Loucy (cell line): ENCODE measurements around the gene TSHR.
"Not testable (repeated sequence)": the region's sequence is repeated elsewhere in the genome, so short reads cannot be mapped to it uniquely, and the experiment has no call there.

Experiments used
- H2AFZ ChIP-seq: fragments of 200-600 bp; sonication (generic); 2 replicates; pipeline ENCODE4 v1.6.0; 2016; ENCODE audit warnings: antibody characterized with exemption, mild to moderate bottlenecking, low read length, moderate library complexity
- H3F3A ChIP-seq: fragments of 200-600 bp; 2 replicates; pipeline ENCODE4 v1.6.0; 2016; ENCODE audit warnings: antibody characterized with exemption, low read depth, mild to moderate bottlenecking
- H3K27me3 ChIP-seq: fragments of 200-600 bp; sonication (generic); 2 replicates; pipeline ENCODE4 v1.6.1; 2014; ENCODE audit warnings: low read length, mild to moderate bottlenecking; ENCODE audit not compliant: insufficient read depth, poor library complexity, severe bottlenecking
- H3K36me3 ChIP-seq: fragments of 200-600 bp; sonication (generic); 2 replicates; pipeline ENCODE4 v1.6.1; 2016; ENCODE audit warnings: low read length; ENCODE audit not compliant: insufficient read depth
- H3K4me1 ChIP-seq: fragments of 200-600 bp; sonication (generic); 2 replicates; pipeline ENCODE4 v1.5.1; 2014; ENCODE audit warnings: low read length, mild to moderate bottlenecking; ENCODE audit not compliant: insufficient read depth, poor library complexity, severe bottlenecking
- H3K4me2 ChIP-seq: fragments of 200-600 bp; sonication (generic); 2 replicates; pipeline ENCODE4 v1.6.0; 2014; ENCODE audit warnings: antibody characterized with exemption, low read length, low read depth, mild to moderate bottlenecking; ENCODE audit not compliant: poor library complexity, severe bottlenecking
- H3K4me3 ChIP-seq: fragments of 200-600 bp; sonication (generic); 2 replicates; pipeline ENCODE4 v1.5.1; 2014; ENCODE audit warnings: low read length, mild to moderate bottlenecking, mixed read lengths; ENCODE audit not compliant: poor library complexity, severe bottlenecking
- H3K79me2 ChIP-seq: fragments of 200-600 bp; sonication (generic); 2 replicates; pipeline ENCODE4 v1.6.1; 2014; ENCODE audit warnings: low read length; ENCODE audit not compliant: insufficient read depth
- H3K9ac ChIP-seq: fragments of 200-600 bp; sonication (generic); 2 replicates; pipeline ENCODE4 v1.6.0; 2014; ENCODE audit warnings: mild to moderate bottlenecking, low read depth, low read length, moderate library complexity; ENCODE audit not compliant: poor library complexity, severe bottlenecking
- H3K9me2 ChIP-seq: fragments of 200-600 bp; sonication (generic); replicated peaks from 2 replicates; pipeline ENCODE4 v1.6.1; 2016; ENCODE audit warnings: low read depth, low read length, mixed read lengths
- H3K9me3 ChIP-seq: fragments of 200-600 bp; sonication (generic); 2 replicates; pipeline ENCODE4 v1.6.1; 2014; ENCODE audit warnings: mild to moderate bottlenecking, antibody characterized with exemption, low read length, low read depth; ENCODE audit not compliant: insufficient read depth
- H4K20me1 ChIP-seq: fragments of 200-600 bp; sonication (generic); 2 replicates; pipeline ENCODE4 v1.6.0; 2014; ENCODE audit warnings: antibody characterized with exemption, low read length, mild to moderate bottlenecking; ENCODE audit not compliant: insufficient read depth, poor library complexity, severe bottlenecking
- EZH2phosphoT487 ChIP-seq: fragments of 200-600 bp; IDR thresholded peaks from 2 replicates; pipeline ENCODE4 v1.6.1; 2018; ENCODE audit warnings: antibody characterized with exemption, mild to moderate bottlenecking, moderate library complexity, borderline replicate concordance
- TF ChIP-seq, protein P1 (sequence below): fragments of 200-600 bp; sonication (generic); conservative IDR thresholded peaks from 2 replicates; pipeline ENCODE4 v1.5.1; 2014; ENCODE audit warnings: mild to moderate bottlenecking, antibody characterized with exemption, low read length

Gene TSHR

DNA sequence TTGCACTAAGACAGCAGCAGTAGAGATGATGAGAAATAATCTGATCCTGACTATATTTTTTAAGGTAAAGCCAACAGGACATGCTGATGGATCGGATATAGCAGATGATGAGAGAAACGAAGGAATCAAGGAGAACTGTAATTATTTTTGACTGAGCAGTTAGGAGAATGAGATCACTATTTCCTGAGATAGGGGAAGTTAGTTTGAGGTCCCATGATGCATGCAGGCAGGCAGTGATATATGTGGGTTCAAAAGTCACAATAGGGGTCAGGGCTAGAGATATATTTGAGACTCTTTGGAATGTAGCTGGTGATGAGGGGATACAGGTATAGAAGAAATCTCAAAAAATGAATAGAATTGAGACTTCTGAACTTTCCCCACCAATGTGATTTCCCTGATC lies 157.8 kb downstream of the TSHR start:
- no peaks in the 10 kb centered on the region for H3K27me3 ChIP-seq
- H3K4me2 ChIP-seq, result no peak overlapping the region
- no peak overlapping the region for H3K9ac ChIP-seq
- H3K4me1 ChIP-seq, result no peaks in the 10 kb centered on the region
- TF ChIP-seq, protein P1, sequence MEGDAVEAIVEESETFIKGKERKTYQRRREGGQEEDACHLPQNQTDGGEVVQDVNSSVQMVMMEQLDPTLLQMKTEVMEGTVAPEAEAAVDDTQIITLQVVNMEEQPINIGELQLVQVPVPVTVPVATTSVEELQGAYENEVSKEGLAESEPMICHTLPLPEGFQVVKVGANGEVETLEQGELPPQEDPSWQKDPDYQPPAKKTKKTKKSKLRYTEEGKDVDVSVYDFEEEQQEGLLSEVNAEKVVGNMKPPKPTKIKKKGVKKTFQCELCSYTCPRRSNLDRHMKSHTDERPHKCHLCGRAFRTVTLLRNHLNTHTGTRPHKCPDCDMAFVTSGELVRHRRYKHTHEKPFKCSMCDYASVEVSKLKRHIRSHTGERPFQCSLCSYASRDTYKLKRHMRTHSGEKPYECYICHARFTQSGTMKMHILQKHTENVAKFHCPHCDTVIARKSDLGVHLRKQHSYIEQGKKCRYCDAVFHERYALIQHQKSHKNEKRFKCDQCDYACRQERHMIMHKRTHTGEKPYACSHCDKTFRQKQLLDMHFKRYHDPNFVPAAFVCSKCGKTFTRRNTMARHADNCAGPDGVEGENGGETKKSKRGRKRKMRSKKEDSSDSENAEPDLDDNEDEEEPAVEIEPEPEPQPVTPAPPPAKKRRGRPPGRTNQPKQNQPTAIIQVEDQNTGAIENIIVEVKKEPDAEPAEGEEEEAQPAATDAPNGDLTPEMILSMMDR, result no peak
- TF ChIP-seq EZH2phosphoT487, result no peak
- H3K36me3 ChIP-seq, result no peaks in the 10 kb centered on the region
- H3K9me2 ChIP-seq, result no peaks in the 10 kb centered on the region
- H3K4me3 ChIP-seq, result no peak overlapping the region
- H3K9me3 ChIP-seq, result no peaks in the 10 kb centered on the region
- no peak overlapping the region for H2AFZ ChIP-seq
- H3K79me2 ChIP-seq, result no peaks in the 10 kb centered on the region
- H4K20me1 ChIP-seq, result no peaks in the 10 kb centered on the region
- no peaks in the 10 kb centered on the region for H3F3A ChIP-seq

DNA sequence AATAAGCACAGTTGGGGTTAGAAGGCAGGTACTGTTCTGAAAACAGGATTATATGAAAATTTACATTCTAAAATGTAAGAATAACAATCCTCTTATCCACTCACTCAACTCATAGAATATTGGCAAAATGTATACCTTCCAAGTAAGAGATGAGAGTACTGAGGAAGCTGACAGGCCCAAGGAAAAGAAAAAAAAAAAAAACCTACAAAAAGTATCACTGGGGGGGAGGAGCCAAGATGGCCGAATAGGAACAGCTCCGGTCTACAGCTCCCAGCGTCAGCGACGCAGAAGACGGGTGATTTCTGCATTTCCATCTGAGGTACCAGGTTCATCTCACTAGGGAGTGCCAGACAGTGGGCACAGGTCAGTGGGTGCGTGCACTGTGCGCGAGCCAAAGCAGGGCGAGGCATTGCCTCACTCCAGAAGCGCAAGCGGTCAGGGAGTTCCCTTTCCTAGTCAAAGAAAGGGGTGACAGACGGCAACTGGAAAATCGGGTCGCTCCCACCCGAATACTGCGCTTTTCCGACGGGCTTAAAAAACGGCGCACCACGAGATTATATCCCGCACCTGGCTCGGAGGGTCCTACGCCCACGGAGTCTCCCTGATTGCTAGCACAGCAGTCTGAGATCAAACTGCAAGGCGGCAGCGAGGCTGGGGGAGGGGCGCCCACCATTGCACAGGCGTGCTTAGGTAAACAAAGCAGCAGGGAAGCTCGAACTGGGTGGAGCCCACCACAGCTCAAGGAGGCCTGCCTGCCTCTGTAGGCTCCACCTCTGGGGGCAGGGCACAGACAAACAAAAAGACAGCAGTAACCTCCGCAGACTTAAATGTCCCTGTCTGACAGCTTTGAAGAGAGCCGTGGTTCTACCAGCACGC lies 158.8 kb downstream of the TSHR start:
- H3K79me2 ChIP-seq, H3K9me2 ChIP-seq, H3K4me3 ChIP-seq, H3K9ac ChIP-seq, H3K4me1 ChIP-seq, H3K36me3 ChIP-seq, H3K4me2 ChIP-seq, H3F3A ChIP-seq, H2AFZ ChIP-seq, H3K9me3 ChIP-seq, H4K20me1 ChIP-seq, H3K27me3 ChIP-seq: not testable (repeated sequence)

DNA sequence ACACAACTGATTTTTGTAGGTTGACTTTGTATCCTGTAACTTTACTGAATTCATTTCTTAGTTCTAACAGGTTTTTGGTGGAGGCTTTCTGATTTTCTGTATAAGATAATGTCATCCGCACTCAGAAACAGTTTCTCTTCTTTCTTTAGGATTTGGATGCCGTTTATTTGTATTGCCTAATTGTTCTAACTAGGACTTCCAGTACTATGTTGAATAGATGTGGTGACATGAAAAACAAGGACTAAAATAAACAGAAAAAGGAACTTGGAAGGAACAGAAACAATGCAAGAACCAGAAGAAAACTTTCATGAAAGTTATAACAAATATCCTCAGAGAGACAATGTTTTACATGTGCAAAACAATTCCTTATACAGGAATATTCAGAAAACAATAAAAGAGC lies 165.1 kb downstream of the TSHR start:
- H3K79me2 ChIP-seq, result no peaks in the 10 kb centered on the region
- H3K4me3 ChIP-seq, result no peak overlapping the region
- no peak overlapping the region for H3K4me2 ChIP-seq
- H3K9me3 ChIP-seq, result no peaks in the 10 kb centered on the region
- TF ChIP-seq EZH2phosphoT487, result no peak
- TF ChIP-seq, protein P1, result no peak
- H3K4me1 ChIP-seq, result no peaks in the 10 kb centered on the region
- H4K20me1 ChIP-seq, result no peaks in the 10 kb centered on the region
- no peaks in the 10 kb centered on the region for H3K9me2 ChIP-seq
- H3K9ac ChIP-seq, result no peak overlapping the region
- no peaks in the 10 kb centered on the region for H3K36me3 ChIP-seq
- H2AFZ ChIP-seq, result no peak overlapping the region
- H3K27me3 ChIP-seq, result no peaks in the 10 kb centered on the region
- H3F3A ChIP-seq, result no peaks in the 10 kb centered on the region

DNA sequence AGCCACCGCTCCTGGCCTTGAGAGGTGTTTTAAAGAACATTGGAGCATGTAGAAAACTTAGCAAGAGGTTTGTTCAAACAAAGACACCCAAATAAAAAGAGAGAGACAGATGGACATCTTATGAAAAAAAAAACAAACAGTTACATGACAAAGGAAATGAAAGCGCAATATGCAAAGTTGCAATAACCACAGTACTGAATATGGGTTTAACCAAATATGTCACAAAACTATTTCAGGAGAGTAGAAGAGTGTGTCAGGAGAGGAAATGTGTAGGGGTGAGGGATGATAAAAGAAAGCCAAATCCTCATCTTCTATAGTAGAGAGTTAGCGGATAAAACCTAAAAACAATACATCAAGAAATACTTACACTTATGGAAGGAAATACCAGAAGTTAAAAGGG lies 166.9 kb downstream of the TSHR start:
- Histone ChIP-seq H3K4me1 (no peaks in the 10 kb centered on the region), H2AFZ (no peak overlapping the region), H3K9me3 (no peaks in the 10 kb centered on the region), H3K36me3 (no peaks in the 10 kb centered on the region), H3K9me2 (no peaks in the 10 kb centered on the region), H4K20me1 (no peaks in the 10 kb centered on the region), H3K9ac (no peak overlapping the region), H3K4me2 (no peak overlapping the region), H3F3A (no peaks in the 10 kb centered on the region), H3K79me2 (no peaks in the 10 kb centered on the region), H3K4me3 (no peak overlapping the region), H3K27me3 (no peaks in the 10 kb centered on the region)
- TF ChIP-seq, protein P1, result no peak
- no peak for TF ChIP-seq EZH2phosphoT487
